AG20443 (cell line): ENCODE measurements around the gene GPR176.
"Not testable (repeated sequence)": the region's sequence is repeated elsewhere in the genome, so short reads cannot be mapped to it uniquely, and the experiment has no call there.

ENCODE experiments used
- DNase-seq: peaks from one replicate; pipeline ENCODE4 v3.0.0; 2012; ENCODE audit warnings: low spot score, mixed read lengths

Gene GPR176

GRCh38 chr15:39857132-39857531 is 62.9 kb downstream of the GPR176 start:
- no peak for DNase-seq

DNA sequence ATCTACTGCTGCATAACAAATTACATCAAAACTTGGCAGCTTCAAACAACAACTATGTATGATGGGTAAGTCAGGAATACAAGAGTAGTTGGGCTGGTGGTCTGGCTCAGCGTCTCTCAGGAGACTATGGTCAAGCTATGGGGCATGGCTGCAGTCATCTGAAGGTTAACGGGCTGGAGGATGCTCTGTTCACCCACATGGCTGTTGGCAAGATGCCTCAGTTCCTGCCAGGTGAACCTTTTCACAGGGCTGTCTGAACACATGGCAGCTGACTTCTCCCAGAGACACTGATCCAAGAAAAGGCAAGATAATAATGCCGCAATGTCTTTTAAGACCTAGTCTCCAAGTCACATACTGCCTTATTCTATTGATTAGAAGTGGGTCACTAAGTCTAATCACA is 63.7 kb downstream of the GPR176 start:
- DNase-seq: no peak

GRCh38 chr15:39855400-39855799 is 64.7 kb downstream of the GPR176 start:
- DNase-seq: peak; percentile 29

DNA sequence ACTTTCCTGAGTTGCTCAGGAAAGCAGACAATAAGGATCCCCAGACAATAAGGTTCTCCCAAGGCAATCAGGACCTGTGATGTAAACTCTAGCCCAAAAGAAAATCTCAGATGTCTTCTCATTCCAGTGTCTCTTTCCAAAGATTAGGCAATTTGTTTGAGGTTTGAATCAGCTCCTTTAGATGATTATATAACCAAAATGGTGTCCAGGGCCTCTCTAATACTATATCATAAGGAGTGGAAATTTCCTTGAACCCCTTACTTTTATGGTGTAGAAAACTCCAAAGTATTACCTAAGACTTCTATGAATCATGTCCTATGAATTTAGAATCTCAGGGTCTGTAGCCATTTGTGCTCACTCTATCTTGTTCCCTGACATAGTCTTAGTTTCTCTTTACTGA is 65.9 kb downstream of the GPR176 start:
- no peak for DNase-seq

GRCh38 chr15:39852250-39852649 is 67.8 kb downstream of the GPR176 start:
- DNase-seq: peak; percentile 39

DNA sequence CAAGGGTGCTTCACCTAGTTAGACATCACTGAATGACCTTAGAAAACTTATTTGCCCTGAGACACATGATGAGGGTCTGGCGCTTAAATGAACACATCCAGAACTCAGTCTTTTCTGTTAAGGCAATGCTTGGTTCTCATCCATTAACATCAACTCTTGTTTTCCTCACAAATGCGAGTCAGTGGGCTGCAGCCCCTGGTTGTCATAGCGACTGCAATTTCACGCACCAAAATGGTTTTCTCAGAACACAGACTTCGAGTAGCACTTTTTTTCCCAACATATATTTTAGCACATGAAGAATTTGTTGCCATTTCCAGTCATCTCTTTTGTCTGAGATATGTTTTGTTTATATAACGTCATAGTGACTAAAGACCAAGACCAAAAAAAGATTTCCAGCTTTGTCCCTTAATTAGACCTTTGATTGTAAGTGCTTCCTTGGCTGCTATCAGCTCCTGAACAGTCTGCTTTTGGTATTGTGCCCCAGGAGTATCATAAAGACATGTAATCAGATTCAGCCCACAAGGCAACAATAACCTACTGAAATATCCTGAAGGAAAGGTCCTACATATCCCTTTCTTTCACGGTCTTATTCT is 68.5 kb downstream of the GPR176 start:
- DNase-seq: no peak

DNA sequence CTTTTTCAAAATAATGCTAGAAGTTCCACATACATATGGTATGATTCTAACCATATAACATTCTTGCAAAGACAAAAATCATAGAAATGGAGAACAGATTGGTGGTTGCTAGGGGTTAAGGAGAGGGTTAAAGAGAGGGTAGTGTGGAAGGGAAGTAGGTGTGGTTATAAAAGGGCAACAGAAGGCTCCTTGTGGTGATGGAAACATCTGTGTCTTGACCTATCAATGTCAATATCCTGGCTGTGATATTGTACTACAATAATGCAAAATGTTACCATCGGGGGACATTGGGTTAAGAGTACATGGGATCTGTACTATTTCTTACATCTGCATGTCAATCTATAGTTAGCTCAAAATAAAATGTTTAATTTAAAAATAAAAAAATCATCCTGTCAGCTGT is 69.6 kb downstream of the GPR176 start:
- DNase-seq: no peak

DNA sequence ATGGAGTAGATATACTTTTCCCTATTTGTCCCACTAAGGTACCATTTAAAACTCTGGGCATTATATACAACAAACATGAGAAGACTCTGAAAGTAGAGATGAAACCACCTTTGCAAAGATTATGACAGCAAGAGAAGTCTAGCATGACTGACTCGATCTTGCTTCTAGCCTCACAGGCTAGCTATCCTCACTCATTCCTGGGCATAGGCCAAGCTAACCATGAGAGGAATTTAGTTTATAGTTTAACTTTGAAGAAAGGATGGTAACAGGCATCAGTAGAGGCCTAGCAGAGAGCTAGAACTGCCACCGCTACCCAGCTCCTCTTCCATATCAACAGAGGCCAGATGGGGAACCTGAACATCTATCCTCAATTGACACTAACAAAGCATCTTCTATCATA is 74.0 kb downstream of the GPR176 start:
- DNase-seq: no peak

- no peak for DNase-seq
Measured at GRCh38 chr15:39845582-39845981, 74.5 kb downstream of the GPR176 start.

GRCh38 chr15:39843565-39843964 is 76.5 kb downstream of the GPR176 start:
- no peak for DNase-seq

DNA sequence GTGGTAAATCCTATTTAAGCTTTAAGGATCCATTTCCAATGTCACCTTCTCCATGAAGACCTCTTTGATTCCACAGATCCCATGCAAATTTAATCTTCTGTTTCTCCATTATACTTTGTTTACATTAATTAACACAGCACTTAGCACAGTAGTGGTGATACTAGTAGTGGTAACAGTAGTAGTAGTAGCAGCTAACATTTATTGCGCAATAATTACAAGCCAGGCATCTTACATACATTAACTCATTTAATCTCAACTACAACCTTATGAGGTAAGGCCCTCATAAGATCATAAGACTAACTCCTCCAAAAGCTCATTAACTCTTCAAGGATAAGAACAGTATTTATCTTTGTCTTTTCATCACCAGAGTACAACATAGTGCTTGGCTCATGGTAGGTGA is 82.6 kb downstream of the GPR176 start:
- no peak for DNase-seq

GRCh38 chr15:39835550-39835949 is 84.5 kb downstream of the GPR176 start:
- no peak for DNase-seq

DNA sequence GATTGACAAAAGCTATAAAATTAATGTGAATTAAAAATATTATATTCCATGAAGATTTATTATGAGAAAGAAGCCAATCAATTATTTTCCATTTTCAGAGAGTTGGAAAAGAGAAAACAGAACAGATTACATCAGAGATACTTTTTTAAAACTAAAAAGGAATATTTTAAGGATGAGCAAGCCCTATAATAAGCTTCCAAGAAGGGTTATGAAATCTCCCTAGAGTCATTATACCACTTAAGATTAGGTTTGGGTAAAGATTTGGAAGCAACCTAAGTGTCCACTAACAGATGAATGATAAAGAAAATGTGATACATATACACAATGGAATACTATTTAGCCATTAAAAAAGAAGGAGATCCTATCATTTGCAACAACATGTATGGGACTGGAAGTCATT is 85.8 kb downstream of the GPR176 start:
- DNase-seq: peak; percentile 29

DNA sequence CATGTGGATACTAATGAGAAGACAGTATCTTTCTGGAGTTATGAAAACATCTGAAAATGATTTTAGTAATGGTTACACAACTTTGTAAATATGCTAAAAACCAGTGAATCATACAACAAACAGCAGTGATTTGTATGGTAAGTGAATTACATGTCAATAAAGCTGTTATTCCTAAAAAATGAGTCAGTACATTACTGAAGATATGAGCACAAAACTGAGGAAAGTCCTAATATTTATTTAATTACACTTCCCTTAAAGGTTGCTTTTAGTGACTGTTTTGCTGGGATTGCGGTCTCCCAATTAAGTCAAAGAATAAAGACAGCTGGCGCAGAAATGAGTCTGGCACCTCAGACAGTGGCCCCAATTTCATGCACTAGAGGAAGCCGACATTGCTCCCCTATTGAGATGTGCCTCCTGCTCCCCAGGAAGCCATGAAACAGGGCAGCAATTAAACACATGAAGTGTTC is 86.5 kb downstream of the GPR176 start:
- DNase-seq: peak; percentile 59

- DNase-seq: no peak
Measured at GRCh38 chr15:39830166-39830565, 89.9 kb downstream of the GPR176 start.

DNA sequence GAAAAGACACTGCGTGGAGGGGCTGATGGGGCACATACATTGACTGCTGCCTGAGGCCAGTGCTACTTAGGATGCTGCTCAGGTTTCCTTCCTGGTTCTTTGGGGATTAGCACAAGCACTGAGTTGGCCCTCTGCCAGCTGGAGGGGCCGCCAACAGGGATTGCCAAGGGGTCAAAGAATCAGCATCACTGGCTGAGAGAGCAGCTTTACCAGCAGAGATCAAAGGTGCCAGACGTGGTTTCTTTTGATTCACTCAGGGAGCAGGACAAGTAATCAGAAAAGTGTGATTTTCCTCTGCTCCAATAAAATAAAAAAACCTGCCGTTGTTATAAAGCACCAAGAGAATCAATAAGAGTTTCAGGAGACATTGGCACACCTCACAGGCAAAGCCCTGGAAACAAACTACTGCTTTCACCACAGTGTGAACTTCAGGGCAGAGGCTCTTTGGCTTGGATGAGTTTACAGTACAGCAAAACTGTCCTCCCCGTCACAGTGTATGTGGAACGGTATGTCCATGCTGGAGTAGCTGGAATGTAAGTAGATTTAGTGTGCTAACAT is 91.6 kb downstream of the GPR176 start:
- DNase-seq: no peak

DNA sequence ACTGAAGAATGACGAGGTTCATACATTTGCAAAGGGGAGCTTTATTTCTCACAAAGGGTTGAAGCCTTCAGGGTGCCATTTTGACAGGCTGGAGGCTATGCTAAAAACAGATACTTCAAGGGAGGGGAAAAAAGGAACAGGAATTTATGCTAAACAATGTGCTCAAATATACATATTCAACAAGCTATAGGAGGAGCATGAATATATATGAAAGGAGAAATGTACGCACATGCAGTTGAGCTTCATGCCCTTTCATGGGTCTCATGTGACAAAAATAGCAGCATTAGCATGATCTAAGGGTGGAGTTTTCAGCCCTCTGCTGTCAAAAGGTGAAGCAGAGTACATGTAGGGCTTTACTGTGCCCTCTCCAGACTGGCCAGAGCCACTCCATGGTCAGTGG is 93.1 kb downstream of the GPR176 start:
- DNase-seq: no peak

GRCh38 chr15:39823634-39824033 is 96.4 kb downstream of the GPR176 start:
- no peak for DNase-seq

GRCh38 chr15:39820050-39820602 is 99.9 kb downstream of the GPR176 start:
- no peak for DNase-seq

DNA sequence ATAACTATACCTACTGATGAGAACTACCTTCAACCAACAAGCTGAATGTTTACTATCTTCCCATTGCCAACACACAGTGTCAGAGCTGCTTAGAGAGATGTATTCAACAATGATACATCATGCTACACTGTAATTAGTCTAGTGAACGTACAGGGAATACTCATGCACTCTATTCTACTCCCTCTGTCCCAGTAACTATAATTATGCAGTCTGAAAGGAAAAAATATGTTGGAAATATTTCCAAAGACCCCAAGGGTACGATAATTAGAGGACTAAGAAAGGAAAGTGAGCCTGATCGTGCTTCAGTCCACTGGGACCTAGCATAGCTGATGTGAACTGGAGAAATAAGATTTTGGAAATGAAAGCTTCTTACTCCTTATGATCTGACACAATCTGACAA is 100.5 kb downstream of the GPR176 start:
- DNase-seq: no peak

DNA sequence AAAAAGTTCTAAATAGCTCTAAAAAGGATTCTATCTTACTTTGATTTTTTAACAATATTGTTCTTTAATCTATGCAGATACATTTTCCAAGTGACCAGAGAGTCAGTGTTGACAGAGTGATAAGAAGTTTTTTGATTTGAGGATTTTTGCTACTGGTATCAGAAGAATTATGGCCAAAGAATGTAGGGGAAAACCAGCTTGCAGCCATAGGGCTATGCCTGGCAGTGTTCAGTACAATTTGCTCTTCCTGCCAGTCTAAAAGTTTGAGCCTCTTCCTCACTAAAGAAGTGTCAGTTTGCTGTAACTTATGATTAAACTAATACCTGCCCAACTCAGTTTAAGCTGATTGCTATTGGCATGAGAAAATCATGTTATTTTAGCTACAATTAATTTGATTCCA is 102.2 kb downstream of the GPR176 start:
- DNase-seq: no peak

DNA sequence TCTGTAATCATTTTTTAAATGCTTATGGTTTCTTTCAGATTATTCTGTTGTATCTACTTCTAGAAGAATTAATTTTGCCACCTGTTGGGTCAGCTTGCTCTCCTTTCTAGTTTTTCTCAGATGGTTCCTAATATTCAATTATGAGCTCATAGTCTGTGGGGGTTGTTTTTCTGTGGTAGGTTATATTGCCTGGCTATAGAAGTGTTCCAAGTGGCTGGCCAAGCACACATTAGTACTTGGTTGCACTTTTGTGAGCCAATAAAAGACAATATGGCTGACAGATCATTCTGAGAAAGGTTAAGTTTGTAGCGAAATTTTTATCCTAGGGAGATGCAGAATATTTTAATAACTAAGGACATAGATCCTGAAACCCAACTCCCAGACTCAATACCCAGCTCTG is 105.6 kb downstream of the GPR176 start:
- no peak for DNase-seq

DNA sequence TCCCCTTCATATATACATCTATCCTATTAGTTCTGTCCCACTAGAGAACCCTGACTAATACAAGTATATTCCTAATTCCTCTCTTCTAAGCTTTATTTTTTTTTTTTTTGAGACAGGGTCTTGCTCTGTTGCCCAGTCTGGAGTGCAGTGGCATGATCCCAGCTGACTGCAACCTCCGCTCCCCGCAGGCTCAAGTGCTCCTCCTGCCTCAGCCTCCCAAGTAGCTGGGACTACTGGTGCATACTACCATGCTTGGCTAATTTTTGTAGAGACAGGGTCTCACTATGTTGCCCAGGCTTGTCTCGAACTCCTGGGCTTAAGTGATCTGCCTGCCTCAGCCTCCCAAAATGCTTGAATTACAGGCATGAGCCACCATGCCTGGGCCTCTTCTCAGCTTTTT is 107.4 kb downstream of the GPR176 start:
- not testable (repeated sequence) for DNase-seq

GRCh38 chr15:39808909-39809308 is 111.2 kb downstream of the GPR176 start:
- no peak for DNase-seq
